SU-DHL-6 (cell line): Measurements from ENCODE around the gene RAD51AP2.

ENCODE experiments used
- EZH2phosphoT487 ChIP-seq: fragments of 200-600 bp; sonication (generic), shearing (Covaris generic); conservative IDR thresholded peaks from 2 replicates; pipeline ENCODE4 v1.6.1; 2018; ENCODE audit warnings: mild to moderate bottlenecking, antibody characterized with exemption, low read length, moderate library complexity, mixed read lengths
- TF ChIP-seq, protein P1 (sequence below): fragments of 200-600 bp; sonication (generic); IDR thresholded peaks from one replicate; pipeline ENCODE4 v1.5.1; 2017; ENCODE audit warnings: antibody characterized with exemption, mild to moderate bottlenecking, low read length, moderate library complexity; ENCODE audit not compliant: insufficient read depth, poor library complexity, severe bottlenecking

DNA sequence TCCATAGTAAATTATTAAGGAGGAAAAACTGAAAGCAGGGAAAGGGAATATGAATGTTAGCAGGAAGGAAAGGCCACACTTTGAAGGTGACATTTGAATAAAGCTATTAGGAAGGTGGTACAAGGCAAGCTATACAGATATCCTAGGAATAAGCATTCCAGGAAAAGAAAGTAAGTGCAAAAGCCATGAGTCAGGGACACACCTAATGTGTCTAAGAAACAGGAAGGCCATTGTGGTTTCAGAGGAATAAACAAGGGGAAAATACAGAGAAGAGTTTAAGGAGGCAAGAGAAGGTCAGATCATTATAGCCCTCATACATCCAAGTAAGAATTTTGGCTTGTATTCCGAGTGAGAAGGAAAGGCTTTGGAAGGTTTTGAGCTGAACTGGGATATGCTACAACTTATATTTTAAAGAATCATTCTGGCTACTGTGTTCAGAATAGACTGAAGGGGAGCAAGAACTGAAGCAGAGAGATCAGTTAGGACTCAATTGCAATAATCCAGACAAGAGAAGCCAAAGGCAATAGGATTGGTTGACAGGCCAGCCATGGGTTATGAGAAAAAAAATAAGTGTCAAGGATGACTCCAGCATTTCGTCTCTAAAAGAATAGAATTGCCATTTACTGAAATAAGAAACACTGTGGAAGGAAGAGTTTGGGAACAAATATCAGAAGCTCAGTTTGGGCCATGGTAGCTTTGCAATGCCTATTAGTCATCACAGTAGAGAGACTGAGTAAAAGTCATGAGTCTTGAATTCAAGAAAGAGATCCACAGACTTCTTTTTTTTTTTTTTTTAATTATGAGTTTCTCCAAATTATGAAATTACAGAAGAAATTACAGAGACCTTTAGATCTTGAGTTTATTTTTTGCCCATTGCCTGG lies 11.3 kb downstream of the RAD51AP2 start:
- TF ChIP-seq, protein P1, sequence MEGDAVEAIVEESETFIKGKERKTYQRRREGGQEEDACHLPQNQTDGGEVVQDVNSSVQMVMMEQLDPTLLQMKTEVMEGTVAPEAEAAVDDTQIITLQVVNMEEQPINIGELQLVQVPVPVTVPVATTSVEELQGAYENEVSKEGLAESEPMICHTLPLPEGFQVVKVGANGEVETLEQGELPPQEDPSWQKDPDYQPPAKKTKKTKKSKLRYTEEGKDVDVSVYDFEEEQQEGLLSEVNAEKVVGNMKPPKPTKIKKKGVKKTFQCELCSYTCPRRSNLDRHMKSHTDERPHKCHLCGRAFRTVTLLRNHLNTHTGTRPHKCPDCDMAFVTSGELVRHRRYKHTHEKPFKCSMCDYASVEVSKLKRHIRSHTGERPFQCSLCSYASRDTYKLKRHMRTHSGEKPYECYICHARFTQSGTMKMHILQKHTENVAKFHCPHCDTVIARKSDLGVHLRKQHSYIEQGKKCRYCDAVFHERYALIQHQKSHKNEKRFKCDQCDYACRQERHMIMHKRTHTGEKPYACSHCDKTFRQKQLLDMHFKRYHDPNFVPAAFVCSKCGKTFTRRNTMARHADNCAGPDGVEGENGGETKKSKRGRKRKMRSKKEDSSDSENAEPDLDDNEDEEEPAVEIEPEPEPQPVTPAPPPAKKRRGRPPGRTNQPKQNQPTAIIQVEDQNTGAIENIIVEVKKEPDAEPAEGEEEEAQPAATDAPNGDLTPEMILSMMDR: no peak
- no peak for TF ChIP-seq EZH2phosphoT487
